WI38 (cell line): ENCODE data around the gene CDH23.
A peak's percentile ranks its signal among the peaks of the same experiment; 100 is the strongest.

Experiments
- H3K4me3 ChIP-seq: 2 replicates; pipeline ENCODE4 v1.5.1; 2011; ENCODE audit warnings: low read depth, mild to moderate bottlenecking, control low read depth, low read length
- CTCF ChIP-seq: IDR thresholded peaks from 2 replicates; pipeline ENCODE4 v1.5.1; 2012; ENCODE audit warnings: low read depth, mild to moderate bottlenecking, control low read depth, low read length

CDH23 gene

GRCh38 chr10:71392791-71393781 lies 3.6 kb upstream of the CDH23 start:
- no peak for TF ChIP-seq CTCF
- H3K4me3 ChIP-seq: no peak overlapping the region

GRCh38 chr10:71393841-71394475 lies 2.8 kb upstream of the CDH23 start:
- H3K4me3 ChIP-seq: no peak overlapping the region
- no peak for TF ChIP-seq CTCF

- TF ChIP-seq CTCF: no peak
- H3K4me3 ChIP-seq: no peak overlapping the region
These were observed 1.7 kb upstream of the CDH23 start for GRCh38 chr10:71394926-71395562.

- TF ChIP-seq CTCF: 0 out of 2 replicates have a peak, but pooled peaks have one; percentile 8
- H3K4me3 ChIP-seq: no peak overlapping the region
These were observed 1.1 kb upstream of the CDH23 start for GRCh38 chr10:71395621-71396020.

- no peak for TF ChIP-seq CTCF
- no peak overlapping the region for H3K4me3 ChIP-seq
These were observed 523 bp upstream of the CDH23 start for GRCh38 chr10:71396084-71396710.

- no peak for TF ChIP-seq CTCF
- H3K4me3 ChIP-seq: no peak overlapping the region
These were observed 834 bp downstream of the CDH23 start for GRCh38 chr10:71397296-71398212.
